HG03025 (cell line): ENCODE data around the gene SPCS2.
"Not testable (repeated sequence)": the region's sequence is repeated elsewhere in the genome, so short reads cannot be mapped to it uniquely, and the experiment has no call there.

Source experiments
- ATAC-seq: cut with Tn5 transposase; IDR thresholded peaks from one replicate; pipeline ENCODE4 v1.9.1; 2021; ENCODE audit warnings: mild to moderate bottlenecking, moderate library complexity; ENCODE audit not compliant: unreplicated experiment, low FRiP score

The SPCS2 gene

GRCh38 chr11:74990941-74991340, 41.9 kb downstream of the SPCS2 start:
- no peak for ATAC-seq

GRCh38 chr11:74992852-74993251, 43.8 kb downstream of the SPCS2 start:
- ATAC-seq = no peak

- ATAC-seq = no peak
Observed at GRCh38 chr11:75000975-75001354, 51.9 kb downstream of the SPCS2 start.

GRCh38 chr11:75001686-75002085, 52.6 kb downstream of the SPCS2 start:
- no peak for ATAC-seq

GRCh38 chr11:75002516-75002915, 53.5 kb downstream of the SPCS2 start:
- no peak for ATAC-seq

DNA sequence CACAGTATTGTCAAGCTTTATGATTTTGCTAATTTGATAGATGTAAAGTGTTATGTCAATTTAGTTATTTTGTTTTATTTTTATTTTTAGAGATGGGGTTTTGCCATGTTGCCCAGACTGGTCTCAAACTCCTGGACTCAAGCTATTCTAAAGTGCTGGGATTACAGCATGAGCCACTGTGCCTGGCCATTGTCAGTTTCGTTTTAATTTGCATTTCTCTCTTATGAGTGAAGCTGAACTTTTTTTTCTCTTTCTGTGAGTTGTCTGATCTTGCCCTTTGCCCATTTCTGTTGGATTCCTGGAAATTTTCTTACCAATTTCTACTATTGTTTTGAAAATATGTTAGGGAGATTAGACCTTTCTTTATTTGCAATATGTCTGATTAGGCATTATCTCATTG, 55.1 kb downstream of the SPCS2 start:
- no peak for ATAC-seq

- ATAC-seq = no peak
Observed at GRCh38 chr11:75011357-75011756, 62.3 kb downstream of the SPCS2 start.

DNA sequence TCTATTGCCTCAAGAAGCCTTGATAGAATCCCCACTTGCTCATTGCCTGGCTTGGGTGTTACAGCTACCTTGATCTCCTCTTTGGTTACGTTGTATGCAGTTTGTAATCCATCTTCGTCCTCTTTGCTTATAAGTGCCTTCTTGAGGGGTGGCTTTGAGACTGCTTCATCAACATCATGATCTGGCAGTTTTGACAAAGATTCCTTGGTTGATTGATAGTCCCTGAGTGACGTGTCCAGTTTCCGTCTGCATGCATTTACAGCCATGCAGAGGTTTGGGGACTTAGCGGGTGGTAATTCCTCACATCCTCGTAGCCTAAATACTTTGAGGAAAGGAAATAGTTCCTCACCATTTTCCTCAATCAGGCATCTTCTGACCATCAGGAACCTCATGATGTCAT, 62.8 kb downstream of the SPCS2 start:
- no peak for ATAC-seq

DNA sequence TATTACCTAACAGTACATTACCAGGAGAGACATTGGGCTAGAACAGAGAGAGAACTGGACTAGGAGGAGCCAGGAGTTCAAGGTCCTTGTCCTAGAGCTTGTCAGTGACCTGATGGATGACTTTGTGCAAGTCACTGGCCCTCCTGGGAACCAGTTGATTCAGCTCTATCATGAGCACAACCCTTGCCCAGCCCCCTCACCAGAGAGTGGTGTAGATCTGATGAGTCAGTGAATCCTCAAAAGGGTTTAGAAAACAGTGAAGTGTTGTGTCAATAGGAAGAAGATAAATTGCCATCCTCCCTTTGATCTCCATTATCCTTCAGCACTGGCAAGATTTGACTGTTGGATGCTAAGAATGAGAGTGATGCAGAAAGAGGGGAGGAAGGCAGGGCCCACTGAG, 64.0 kb downstream of the SPCS2 start:
- no peak for ATAC-seq

GRCh38 chr11:75014129-75014528, 65.1 kb downstream of the SPCS2 start:
- no peak for ATAC-seq

DNA sequence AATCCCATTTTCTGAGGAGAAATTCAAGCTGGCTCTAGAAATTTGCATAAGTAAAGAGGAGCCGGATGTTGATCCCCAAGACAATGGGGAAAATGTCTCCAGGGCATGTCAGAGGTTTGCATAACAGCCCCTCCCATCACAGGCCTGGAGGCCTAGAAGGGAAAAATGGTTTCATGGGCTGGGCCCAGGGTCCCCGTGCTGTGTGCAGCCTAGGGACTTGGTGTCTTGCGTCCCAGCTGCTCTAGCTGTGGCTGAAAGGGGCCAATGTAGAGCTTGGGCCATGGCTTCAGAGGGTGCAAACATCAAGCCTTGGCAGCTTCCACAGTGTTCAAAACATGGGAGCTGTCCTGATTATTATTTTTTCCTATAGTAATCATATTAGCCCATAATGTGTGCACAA, 70.1 kb downstream of the SPCS2 start:
- not testable (repeated sequence) for ATAC-seq

- ATAC-seq = not testable (repeated sequence)
Observed at GRCh38 chr11:75020328-75020727, 71.3 kb downstream of the SPCS2 start.

DNA sequence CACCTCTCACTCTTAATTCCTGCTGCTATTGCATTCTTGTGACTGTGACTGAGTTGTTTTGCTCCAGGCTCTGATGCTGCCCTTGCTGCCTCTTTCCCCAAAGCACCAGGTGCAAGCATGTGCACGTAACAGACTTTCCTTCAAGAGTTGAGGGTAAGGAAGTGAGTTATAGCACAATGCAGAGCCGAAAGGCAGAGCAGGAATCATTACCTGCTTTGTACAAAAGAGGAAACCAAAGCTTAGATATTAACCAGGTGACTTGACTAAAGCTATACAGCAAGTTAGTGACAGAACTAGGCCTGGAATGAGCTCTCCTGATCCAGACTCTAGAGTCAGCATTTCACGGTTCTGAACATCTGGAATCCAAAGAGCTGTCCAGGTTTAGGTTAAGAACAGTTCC, 73.2 kb downstream of the SPCS2 start:
- ATAC-seq = no peak

DNA sequence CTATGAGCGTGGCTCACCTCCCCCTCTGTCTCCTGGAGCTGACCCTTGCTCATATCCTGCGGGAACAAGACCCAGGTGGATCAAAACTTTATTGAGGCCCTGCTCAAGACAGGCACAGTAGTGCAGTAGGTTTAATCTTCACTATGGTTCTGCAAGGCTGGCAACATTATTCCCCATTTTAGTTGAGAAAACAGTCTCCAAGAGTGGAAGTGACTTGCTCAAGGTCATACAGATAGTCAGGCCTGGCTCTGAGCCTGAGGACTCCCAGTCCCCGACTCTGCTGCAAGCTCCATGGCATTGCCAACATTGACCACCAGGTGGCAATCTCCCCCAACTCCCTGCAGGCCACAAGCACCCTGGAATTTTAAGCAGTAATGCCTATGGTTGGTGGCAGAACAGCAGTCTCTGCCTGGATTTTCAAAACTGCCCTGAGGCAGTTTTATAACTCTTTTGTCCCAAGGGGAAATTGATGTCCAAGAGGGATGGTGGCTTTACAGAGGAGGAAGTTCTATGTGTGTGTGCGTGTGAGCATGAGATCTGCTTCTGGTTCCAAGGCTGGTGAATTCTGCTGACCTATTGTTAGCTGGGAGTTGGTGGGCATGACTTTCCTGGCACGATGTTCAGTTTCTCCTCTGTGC, 73.8 kb downstream of the SPCS2 start:
- ATAC-seq = peak; percentile 55

DNA sequence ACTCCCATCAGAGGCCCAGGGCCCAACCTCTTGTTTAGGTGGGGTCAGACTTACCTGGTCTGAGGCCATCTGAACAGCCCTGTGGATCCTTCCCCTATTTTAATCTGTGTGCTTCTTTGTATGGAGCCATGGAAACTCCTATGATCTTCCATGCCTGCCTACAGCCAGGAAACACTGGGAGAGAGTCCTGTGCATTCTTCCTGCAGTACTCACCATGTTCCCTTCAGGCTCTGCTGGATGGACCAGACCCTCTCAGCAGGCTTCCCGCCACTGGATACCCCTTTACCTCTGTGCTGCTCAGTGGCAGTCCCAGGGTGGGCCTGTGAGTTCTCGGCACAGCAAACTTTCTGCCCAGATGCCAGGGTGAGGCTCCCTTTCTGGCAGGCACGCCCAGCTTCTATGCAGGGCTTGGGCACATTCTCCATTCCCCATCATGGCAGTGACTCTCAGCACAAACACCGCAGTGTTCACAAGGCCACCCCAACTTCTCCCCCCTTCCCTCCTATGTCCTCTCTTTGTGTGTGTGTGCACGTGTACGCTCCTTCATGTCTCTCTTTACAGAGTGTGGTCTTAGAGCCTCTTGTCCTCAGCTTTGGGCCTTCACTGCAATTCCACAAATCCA, 74.5 kb downstream of the SPCS2 start:
- ATAC-seq = no peak

GRCh38 chr11:75024068-75024449, 75.0 kb downstream of the SPCS2 start:
- no peak for ATAC-seq

DNA sequence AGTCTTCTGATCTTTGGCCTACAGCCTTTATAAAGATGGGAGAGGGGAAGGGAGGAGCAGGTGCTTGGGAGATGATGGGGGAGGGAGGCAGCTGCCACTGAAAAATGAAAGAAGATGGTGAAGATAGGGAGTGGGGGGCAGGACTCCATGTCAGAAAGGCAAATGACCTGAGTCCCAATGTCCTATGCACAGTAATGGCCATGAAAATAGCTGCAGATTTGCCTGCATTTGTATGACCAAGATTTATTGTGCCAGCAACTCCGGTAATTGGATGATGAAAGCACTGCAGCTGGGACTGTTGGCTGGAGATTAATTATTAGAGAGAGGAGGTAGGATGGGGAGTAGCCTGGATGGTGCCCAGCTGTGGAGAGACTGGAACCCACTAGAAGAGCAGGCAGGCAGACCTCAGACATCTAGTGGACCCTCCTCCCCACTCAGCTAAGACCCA, 75.7 kb downstream of the SPCS2 start:
- ATAC-seq = no peak

GRCh38 chr11:75025561-75025960, 76.5 kb downstream of the SPCS2 start:
- ATAC-seq = no peak

DNA sequence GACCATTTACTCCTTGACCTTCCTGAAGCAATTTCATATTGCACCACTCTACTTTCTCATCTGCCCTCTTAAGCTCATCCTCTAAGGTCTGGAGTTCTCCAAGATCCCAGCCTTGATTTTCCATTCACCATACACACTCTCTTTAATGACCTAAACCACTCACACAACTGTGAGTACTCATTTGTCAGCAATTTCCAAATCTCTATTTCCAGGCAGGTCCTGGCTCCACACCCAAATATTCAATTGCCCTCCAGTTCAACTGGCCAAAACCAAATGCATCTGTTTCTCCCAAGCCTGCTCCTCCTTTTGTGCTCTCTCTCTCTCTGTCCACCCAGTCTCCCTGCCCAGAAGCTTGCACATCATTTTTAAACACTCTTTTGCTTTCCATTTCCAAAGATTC, 79.3 kb downstream of the SPCS2 start:
- no peak for ATAC-seq
